ENCODE measurements around the gene CSNK1D. TPM values are rescaled to one million over a fixed set of nuclear protein-coding genes. Genes with fewer than 3 reads are reported as not detected.
A peak's percentile ranks its signal among the peaks of the same experiment; 100 is the strongest.

The CSNK1D gene
- total and polyA plus RNA-seq, 8 donors, result 55.9 to 180 (median 89.1) TPM

- Histone ChIP-seq H3K27me3 (no peaks in the 10 kb centered on the region), H3K36me3 (no peaks in the 10 kb centered on the region), H3K9me3 (no peaks in the 10 kb centered on the region), H3K4me1 (peaks cover 54 to 90% (median 72%) of the 10 kb centered on the region in 4 donors), H3K4me3 (peak overlapping the region in 3 of 4 donors; percentile 73 to 84 (median 73)), H3K27ac (peak overlapping the region; percentile 82 to 99 (median 99))
- intact Hi-C loops (cut with DNase I; ENCODE audit: low total_unique reads), result no loop called here
- no peak for DNase-seq
- TF ChIP-seq EP300 (IDR thresholded peaks at IDR 0.05) (no peak), POLR2AphosphoS5 (IDR thresholded peaks at IDR 0.05) (peak in 1 of 3 donors; percentile 33)
- WGBS, 5 donors, result 66 to 74% (median 68%) methylated on average over 15 of the region's 15 CpGs
These were observed 20.7 kb upstream of the CSNK1D start for GRCh38 chr17:82294064-82294773.

GRCh38 chr17:82292251-82293154 is 19.0 kb upstream of the CSNK1D start:
- Histone ChIP-seq H3K27me3 (no peaks in the 10 kb centered on the region), H3K9me3 (no peaks in the 10 kb centered on the region), H3K27ac (peak overlapping the region; percentile 98 to 99 (median 99)), H3K4me3 (peak overlapping the region; percentile 73 to 92 (median 78)), H3K36me3 (no peaks in the 10 kb centered on the region), H3K4me1 (peaks cover 50 to 89% (median 71%) of the 10 kb centered on the region in 4 donors)
- 3 to 6% (median 4%) methylated on average over 42 to 86 of the region's 86 CpGs for WGBS, 5 donors
- peak; percentile 96 to 99 for DNase-seq
- intact Hi-C loops (cut with DNase I; ENCODE audit: low total_unique reads), result no loop called here
- TF ChIP-seq POLR2A (IDR thresholded peaks at IDR 0.05) (peak in 2 of 4 donors; percentile 73 to 93), POLR2AphosphoS5 (IDR thresholded peaks at IDR 0.05) (peak; percentile 86 to 98 (median 95)), CTCF (IDR thresholded peaks at IDR 0.05) (no peak)

GRCh38 chr17:82291582-82292250 is 18.2 kb upstream of the CSNK1D start:
- intact Hi-C loops (cut with DNase I; ENCODE audit: low total_unique reads), result no loop called here
- Histone ChIP-seq H3K27ac (peak overlapping the region; percentile 98 to 99 (median 99)), H3K36me3 (no peaks in the 10 kb centered on the region), H3K9me3 (no peaks in the 10 kb centered on the region), H3K4me1 (peaks cover 45 to 88% (median 71%) of the 10 kb centered on the region in 4 donors), H3K4me3 (peak overlapping the region; percentile 73 to 92 (median 78)), H3K27me3 (no peaks in the 10 kb centered on the region)
- 83 to 87% (median 85%) methylated on average over 19 of the region's 19 CpGs for WGBS, 5 donors
- DNase-seq, result no peak
- no peak for TF ChIP-seq POLR2A (IDR thresholded peaks at IDR 0.05)
- TF ChIP-seq EP300 (IDR thresholded peaks at IDR 0.05), result no peak

GRCh38 chr17:82287868-82288801 is 14.6 kb upstream of the CSNK1D start:
- intact Hi-C loops (cut with DNase I; ENCODE audit: low total_unique reads), result no loop called here
- Histone ChIP-seq H3K4me3 (no peak overlapping the region), H3K9me3 (no peaks in the 10 kb centered on the region), H3K27me3 (no peaks in the 10 kb centered on the region), H3K36me3 (no peaks in the 10 kb centered on the region), H3K27ac (peak overlapping the region; percentile 79 to 85 (median 84)), H3K4me1 (peaks cover 19 to 62% (median 44%) of the 10 kb centered on the region in 4 donors)
- DNase-seq, result peak; percentile 90 to 93
- no peak for TF ChIP-seq EP300 (IDR thresholded peaks at IDR 0.05)
- no peak for TF ChIP-seq POLR2A (IDR thresholded peaks at IDR 0.05)
- TF ChIP-seq POLR2AphosphoS5 (IDR thresholded peaks at IDR 0.05), result peak; percentile 60 to 93 (median 84)
- TF ChIP-seq CTCF (IDR thresholded peaks at IDR 0.05), result no peak
- 23 to 37% (median 23%) methylated on average over 19 of the region's 19 CpGs for WGBS, 5 donors

All from stomach (tissue), 9 donors.